H1 (cell line): ENCODE measurements around the gene SULT2B1. TPM values are rescaled to one million over a fixed set of nuclear protein-coding genes. Genes with fewer than 3 reads are reported as not detected.

Source experiments
- CTCF ChIA-PET: fragments of 300-600 bp; sonication (Branson Sonifier 250); formaldehyde crosslinking; loops from one replicate; lab custom pipeline; 2021; ENCODE audit not compliant: partially characterized antibody; lab: Charles Lee
- POLR2A ChIA-PET: fragments of 300-600 bp; sonication (Branson Sonifier 250); formaldehyde crosslinking; loops from one replicate; lab custom pipeline; 2021; ENCODE audit warnings: inconsistent platforms; ENCODE audit not compliant: partially characterized antibody; lab: Charles Lee
- DNase-seq, 2 experiments: peaks; one replicate each; pipeline versions ENCODE4 v3.0.0 to v3.0.0-alpha.2; 2010 to 2022; ENCODE audit warnings: low spot score in 2 of 2, low read depth in 1 of 2, mixed read lengths in 1 of 2
- FAIRE-seq: peaks from 2 replicates; lab custom pipeline; 2011; peaks lifted over from hg19 to GRCh38; lab: Jason Lieb, UNC
- H2AFZ ChIP-seq: 2 replicates; pipeline ENCODE4 v1.8.1; 2012; ENCODE audit warnings: low read length, inconsistent platforms
- H2AK5ac ChIP-seq: 2 replicates; pipeline ENCODE4 v1.6.1; 2013; ENCODE audit warnings: low read depth, low read length
- H2BK120ac ChIP-seq: replicated peaks from 2 replicates; pipeline ENCODE3; 2013; ENCODE audit warnings: low read depth, low read length, inconsistent platforms
- H2BK12ac ChIP-seq: 2 replicates; pipeline ENCODE4 v1.6.1; 2013; ENCODE audit warnings: low read depth, low read length
- H2BK15ac ChIP-seq: 2 replicates; pipeline ENCODE4 v1.6.1; 2013; ENCODE audit warnings: low read length
- H2BK20ac ChIP-seq: 2 replicates; pipeline ENCODE4 v1.6.1; 2013; ENCODE audit warnings: low read length
- H2BK5ac ChIP-seq: 2 replicates; pipeline ENCODE4 v1.6.1; 2013; ENCODE audit warnings: low read depth, low read length
- H3K14ac ChIP-seq: 2 replicates; pipeline ENCODE4 v1.6.1; 2013; ENCODE audit warnings: inconsistent platforms; ENCODE audit not compliant: insufficient read length
- H3K18ac ChIP-seq: 2 replicates; pipeline ENCODE4 v1.6.1; 2013; ENCODE audit warnings: low read length; ENCODE audit errors: extremely low read depth
- H3K23ac ChIP-seq: 2 replicates; pipeline ENCODE4 v1.6.1; 2013; ENCODE audit warnings: inconsistent platforms; ENCODE audit not compliant: insufficient read length
- H3K23me2 ChIP-seq: 2 replicates; pipeline ENCODE4 v1.6.1; 2013; ENCODE audit warnings: low read depth, low read length
- H3K27ac ChIP-seq: 2 replicates; pipeline ENCODE4 v1.6.1; 2011; ENCODE audit warnings: low read depth, low read length, inconsistent platforms
- H3K27me3 ChIP-seq, 4 experiments: replicated peaks in 1 of 4; 1 replicate in 1 of 4; 2 replicates in 3 of 4; pipeline versions ENCODE4 v1.6.1 to v1.8.1; 2011 to 2013; ENCODE audit warnings: low read length in 3 of 4, mild to moderate bottlenecking in 3 of 4, inconsistent platforms in 2 of 4, mixed read lengths in 2 of 4, moderate library complexity in 1 of 4; ENCODE audit not compliant: control insufficient read depth in 3 of 4, insufficient read depth in 3 of 4; ENCODE audit errors: extremely low read depth in 1 of 4
- H3K36me3 ChIP-seq, 4 experiments: 2 replicates each; pipeline versions ENCODE4 v1.6.1 to v1.8.1; 2011 to 2013; ENCODE audit warnings: mild to moderate bottlenecking in 4 of 4, low read length in 3 of 4, moderate library complexity in 2 of 4, control low read depth in 1 of 4, inconsistent platforms in 1 of 4; ENCODE audit not compliant: insufficient read depth in 4 of 4, control insufficient read depth in 2 of 4
- H3K4ac ChIP-seq: replicated peaks from 2 replicates; pipeline ENCODE3; 2013; ENCODE audit warnings: low read length, low read depth, mixed read lengths, inconsistent platforms; ENCODE audit not compliant: insufficient read length
- H3K4me1 ChIP-seq, 4 experiments: replicated peaks in 1 of 4; 1 replicate in 1 of 4; 2 replicates in 3 of 4; pipeline versions ENCODE4 v1.6.1 to v1.8.1; 2011 to 2013; ENCODE audit warnings: low read length in 3 of 4, inconsistent platforms in 2 of 4, mixed read lengths in 1 of 4; ENCODE audit not compliant: insufficient read depth in 4 of 4, control insufficient read depth in 3 of 4
- H3K4me2 ChIP-seq, 2 experiments: 2 replicates each; pipeline versions ENCODE4 v1.6.1 to v1.8.1; 2011 to 2013; ENCODE audit warnings: low read depth in 2 of 2, low read length in 2 of 2, control low read depth in 1 of 2, inconsistent platforms in 1 of 2, mild to moderate bottlenecking in 1 of 2; ENCODE audit not compliant: insufficient read depth in 1 of 2
- H3K4me3 ChIP-seq, 4 experiments: fragments of 200-600, 300-600 bp in 1 of 4; sonication (generic), shearing (Covaris generic), sonication (Bioruptor Twin) in 1 of 4; 2 replicates each; pipeline versions ENCODE4 v1.5.1 to v1.8.1; 2011 to 2016; ENCODE audit warnings: low read length in 4 of 4, low read depth in 3 of 4, control low read depth in 2 of 4, inconsistent platforms in 2 of 4, mild to moderate bottlenecking in 2 of 4, mixed read lengths in 1 of 4, moderate library complexity in 1 of 4; ENCODE audit not compliant: insufficient read depth in 2 of 4; ENCODE audit errors: extremely low read depth in 1 of 4
- H3K56ac ChIP-seq: replicated peaks from 2 replicates; pipeline ENCODE3; 2013; ENCODE audit warnings: low read depth, mild to moderate bottlenecking, mixed read lengths, low read length, inconsistent platforms; ENCODE audit not compliant: insufficient read length
- H3K79me1 ChIP-seq: 2 replicates; pipeline ENCODE4 v1.6.1; 2013; ENCODE audit warnings: low read depth, low read length, control low read depth
- H3K79me2 ChIP-seq, 2 experiments: 2 replicates each; pipeline versions ENCODE4 v1.6.1 to v1.8.1; 2012 to 2013; ENCODE audit warnings: low read length in 2 of 2, mild to moderate bottlenecking in 2 of 2, inconsistent platforms in 1 of 2; ENCODE audit not compliant: insufficient read depth in 2 of 2, control insufficient read depth in 1 of 2
- H3K9ac ChIP-seq, 4 experiments: replicated peaks in 1 of 4; 1 replicate in 1 of 4; 2 replicates in 3 of 4; pipeline versions ENCODE4 v1.6.1 to v1.8.1; 2011 to 2013; ENCODE audit warnings: low read depth in 3 of 4, low read length in 3 of 4, control low read depth in 2 of 4, mild to moderate bottlenecking in 2 of 4, moderate library complexity in 2 of 4, inconsistent platforms in 1 of 4; ENCODE audit errors: extremely low read depth in 1 of 4
- H3K9me3 ChIP-seq, 2 experiments: 2 replicates each; pipeline versions ENCODE4 v1.6.1 to v1.8.1; 2012 to 2013; ENCODE audit warnings: mild to moderate bottlenecking in 2 of 2, moderate library complexity in 2 of 2, control low read depth in 1 of 2, inconsistent platforms in 1 of 2, low read depth in 1 of 2, low read length in 1 of 2, mixed read lengths in 1 of 2; ENCODE audit not compliant: insufficient read depth in 2 of 2
- H4K20me1 ChIP-seq, 2 experiments: replicated peaks in 1 of 2; 2 replicates each; pipeline versions ENCODE3 to v1.8.1; 2011 to 2013; ENCODE audit warnings: inconsistent platforms in 2 of 2, low read length in 2 of 2, mild to moderate bottlenecking in 1 of 2; ENCODE audit not compliant: insufficient read depth in 2 of 2, control insufficient read depth in 1 of 2
- H4K5ac ChIP-seq: 2 replicates; pipeline ENCODE4 v1.6.1; 2013; ENCODE audit warnings: low read length, low read depth, mixed read lengths, inconsistent platforms; ENCODE audit not compliant: insufficient read length
- H4K8ac ChIP-seq: 2 replicates; pipeline ENCODE4 v1.8.0; 2013; ENCODE audit warnings: mild to moderate bottlenecking, moderate library complexity, low read length, inconsistent platforms; ENCODE audit not compliant: insufficient read depth; ENCODE audit errors: extremely low read depth
- H4K91ac ChIP-seq: replicated peaks from 2 replicates; pipeline ENCODE3; 2013; ENCODE audit warnings: low read length, mixed read lengths, inconsistent platforms; ENCODE audit not compliant: insufficient read length
- EP300 ChIP-seq, 2 experiments: IDR thresholded peaks; 1 replicate in 1 of 2; 2 replicates in 1 of 2; pipeline ENCODE4 v1.6.1; 2011 to 2012; ENCODE audit warnings: low read depth in 2 of 2, low read length in 2 of 2, mild to moderate bottlenecking in 2 of 2, borderline replicate concordance in 1 of 2, inconsistent platforms in 1 of 2, moderate library complexity in 1 of 2
- HDAC2 ChIP-seq, 2 experiments: fragments of 300-600 bp in 1 of 2; sonication (generic) in 1 of 2; IDR thresholded peaks; 2 replicates each; pipeline ENCODE4 v1.6.1; 2011 to 2012; ENCODE audit warnings: low read depth in 2 of 2, low read length in 2 of 2, mild to moderate bottlenecking in 2 of 2, moderate library complexity in 2 of 2, borderline replicate concordance in 1 of 2, inconsistent platforms in 1 of 2
- KDM1A ChIP-seq: fragments of 200-600, 300-600 bp; sonication (generic); IDR thresholded peaks from 2 replicates; pipeline ENCODE4 v1.7.1; 2016; ENCODE audit warnings: mild to moderate bottlenecking, low read length, borderline replicate concordance
- RAD21 ChIP-seq, 2 experiments: IDR thresholded peaks in 1 of 2; conservative IDR thresholded peaks in 1 of 2; 2 replicates each; pipeline ENCODE4 v1.6.1; 2011; ENCODE audit warnings: low read depth in 2 of 2, low read length in 2 of 2, improper control_type of control experiment in 1 of 2, inconsistent platforms in 1 of 2, mild to moderate bottlenecking in 1 of 2, moderate library complexity in 1 of 2
- RBBP5 ChIP-seq: IDR thresholded peaks from 2 replicates; pipeline ENCODE4 v1.7.1; 2012; ENCODE audit warnings: low read depth, mild to moderate bottlenecking, inconsistent platforms, low read length, moderate library complexity, borderline replicate concordance
- SP1 ChIP-seq: IDR thresholded peaks from 2 replicates; pipeline ENCODE4 v1.6.1; 2011; ENCODE audit warnings: low read depth, low read length
- TAF1 ChIP-seq: IDR thresholded peaks from 2 replicates; pipeline ENCODE4 v1.6.1; 2011; ENCODE audit warnings: mild to moderate bottlenecking, low read depth, low read length
- TEAD4 ChIP-seq: IDR thresholded peaks from 2 replicates; pipeline ENCODE4 v1.6.1; 2012; ENCODE audit warnings: low read depth, low read length, inconsistent platforms, mixed read lengths
- YY1 ChIP-seq: IDR thresholded peaks from 2 replicates; pipeline ENCODE4 v1.6.1; 2011; ENCODE audit warnings: low read depth, mild to moderate bottlenecking, low read length
- WGBS, 2 experiments: shearing (Covaris generic) in 1 of 2; methylation state at CpG; one replicate each; pipeline versions ENCODE4 v1.1.6 to v1.1.7; 2013 to 2015; ENCODE audit warnings: low lambda C conversion rate in 2 of 2, mixed read lengths in 2 of 2, inconsistent platforms in 1 of 2, low coverage in 1 of 2, missing lambda C conversion rate in 1 of 2; ENCODE audit not compliant: insufficient replicate concordance in 2 of 2, insufficient coverage in 1 of 2, insufficient read length in 1 of 2; ENCODE audit errors: extremely low coverage in 1 of 2, missing lambda C conversion rate in 1 of 2; 5-methylcytosine and 5-hydroxymethylcytosine counted together
- polyA plus RNA-seq, 7 experiments: library from polyadenylated mRNA; depleted of rRNA in 3 of 7; stranded (reverse) in 5 of 7; unstranded in 2 of 7; fragments of >200 nt in 5 of 7; fragments of 200-250 nt in 2 of 7; gene quantifications; 1 replicate in 5 of 7; 2 replicates in 1 of 7; 4 replicates in 1 of 7; pipeline versions ENCODE4 v1.2.1 to v1.2.3, GENCODE V29; 2011 to 2013; ENCODE audit warnings: missing spikeins in 2 of 7, mixed read lengths in 2 of 7
- total RNA-seq: library from RNA; stranded (reverse); fragmentation: NEBNext Ultra II Directional; extraction: Animal tissue kit (Norgen Biotek cat#: 25700); gene quantifications from 2 replicates; pipeline ENCODE4 v1.2.1, GENCODE V29; 2021
- TF ChIP-seq, protein P1 (sequence below): IDR thresholded peaks from 2 replicates; pipeline ENCODE4 v1.6.1; 2012; ENCODE audit warnings: inconsistent platforms

The SULT2B1 gene
- total and polyA plus RNA-seq, 2 of the 8 experiments (the other 6 are each of a cell fraction or from before 2014, with no cell fraction given), result 1.5 to 2.6 TPM

GRCh38 chr19:48554385-48555091 lies 2.6 kb downstream of the SULT2B1 start:
- Histone ChIP-seq H3K27me3 (no peaks in the 10 kb centered on the region; a peak in 1 of 7 replicates), H4K91ac (peak overlapping the region; percentile 98), H3K27ac (0 out of 2 replicates have a peak overlapping the region, but pooled peaks have one; percentile 41), H3K14ac (no peak overlapping the region), H2AK5ac (peak overlapping the region; percentile 18), H2BK15ac (peak overlapping the region; percentile 19; the same call in 1 of the 2 replicates), H3K4ac (no peak overlapping the region), H3K9ac (peak overlapping the region in 1 of 4 experiments; percentile 28; a peak in 2 of 7 replicates), H3K79me1 (no peaks in the 10 kb centered on the region), H2BK20ac (peak overlapping the region; percentile 96; the same call in 1 of the 2 replicates), H3K56ac (no peak overlapping the region), H4K5ac (no peak overlapping the region), H2AFZ (no peak overlapping the region), H3K4me3 (peak overlapping the region in 3 of 4 experiments; percentile 5 to 44 (median 11); a peak in 4 of 8 replicates), H3K4me2 (peak overlapping the region; percentile 12 to 64), H3K23ac (no peak overlapping the region), H3K9me3 (no peaks in the 10 kb centered on the region), H3K79me2 (no peaks in the 10 kb centered on the region), H2BK5ac (peak overlapping the region; percentile 87), H2BK12ac (peak overlapping the region; percentile 95), H3K36me3 (no peaks in the 10 kb centered on the region), H3K4me1 (peaks cover 0 to 24% (median 12%) of the 10 kb centered on the region in 4 experiments; a peak in 6 of 7 replicates), H4K20me1 (no peaks in the 10 kb centered on the region), H3K23me2 (no peaks in the 10 kb centered on the region), H4K8ac (no peak overlapping the region; the same call in 1 of the 2 replicates), H2BK120ac (no peak overlapping the region), H3K18ac (peak overlapping the region; percentile 95)
- POLR2A ChIA-PET, result interaction anchor here (0.7 to 2.5 kb wide), 10 partner anchors 12 to 549 kb away, joined by 3 to 8 read pairs (median 4); no protein-coding TSS in a partner anchor
- FAIRE-seq (no peak), DNase-seq (peak; percentile 75)
- 87% methylated on average over 11 of the region's 16 CpGs; no CpG with 5 or more reads in 1 of the 2 experiments for WGBS, 2 experiments
- CTCF ChIA-PET, result interaction anchor here (1.0 to 11.7 kb wide), 9 partner anchors 8 to 65 kb away, joined by 3 to 132 read pairs (median 4); no protein-coding TSS in a partner anchor
- TF ChIP-seq, protein P1, sequence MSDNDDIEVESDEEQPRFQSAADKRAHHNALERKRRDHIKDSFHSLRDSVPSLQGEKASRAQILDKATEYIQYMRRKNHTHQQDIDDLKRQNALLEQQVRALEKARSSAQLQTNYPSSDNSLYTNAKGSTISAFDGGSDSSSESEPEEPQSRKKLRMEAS, result 0 out of 2 replicates have a peak, but pooled peaks have one; percentile 12
- TF ChIP-seq KDM1A (peak; percentile 97), HDAC2 (IDR thresholded peaks at IDR 0.05; ENCODE audit: borderline replicate concordance in 1 of 2, low read depth in 2 of 2, low read length in 2 of 2) (peak in 1 of 2 experiments; percentile 52; a peak in 1 of 4 replicates), RAD21 (IDR thresholded peaks at IDR 0.05 in 1 of 2, conservative IDR thresholded peaks at IDR 0.05 in 1 of 2; ENCODE audit: low read depth in 2 of 2, low read length in 2 of 2) (peak in 1 of 2 experiments; percentile 13; a peak in 1 of 4 replicates), TEAD4 (peak; percentile 83), YY1 (no peak), EP300 (IDR thresholded peaks at IDR 0.05; ENCODE audit: borderline replicate concordance in 1 of 2, low read depth in 2 of 2, low read length in 2 of 2) (peak; percentile 28 to 60; a peak in 2 of 3 replicates), RBBP5 (peak; percentile 16; the same call in 1 of the 2 replicates), TAF1 (no peak), SP1 (peak; percentile 57)
